HG03175 (cell line): ENCODE data around the gene CD300A.

Experiments used
- ATAC-seq: cut with Tn5 transposase; IDR thresholded peaks from one replicate; pipeline ENCODE4 v1.9.1; 2021; ENCODE audit warnings: mild to moderate bottlenecking, moderate library complexity; ENCODE audit not compliant: unreplicated experiment

The CD300A gene

GRCh38 chr17:74439691-74440567, 26.5 kb upstream of the CD300A start:
- no peak for ATAC-seq

- ATAC-seq = no peak
These were observed 24.9 kb upstream of the CD300A start for GRCh38 chr17:74441537-74441936.

- no peak for ATAC-seq
These were observed 24.2 kb upstream of the CD300A start for GRCh38 chr17:74442291-74442669.

GRCh38 chr17:74442670-74443515, 23.5 kb upstream of the CD300A start:
- peak; percentile 69 for ATAC-seq

GRCh38 chr17:74443516-74444296, 22.7 kb upstream of the CD300A start:
- no peak for ATAC-seq

GRCh38 chr17:74444406-74444805, 22.0 kb upstream of the CD300A start:
- ATAC-seq = no peak

- ATAC-seq = no peak
These were observed 21.3 kb upstream of the CD300A start for GRCh38 chr17:74445158-74445557.

GRCh38 chr17:74446551-74447500, 19.6 kb upstream of the CD300A start:
- no peak for ATAC-seq

- ATAC-seq = no peak
These were observed 18.7 kb upstream of the CD300A start for GRCh38 chr17:74447628-74448159.

GRCh38 chr17:74448756-74449155, 17.7 kb upstream of the CD300A start:
- ATAC-seq = no peak

- ATAC-seq = no peak
These were observed 17.1 kb upstream of the CD300A start for GRCh38 chr17:74449306-74449705.

GRCh38 chr17:74449773-74450172, 16.7 kb upstream of the CD300A start:
- no peak for ATAC-seq

- ATAC-seq = no peak
These were observed 16.2 kb upstream of the CD300A start for GRCh38 chr17:74450231-74450630.

GRCh38 chr17:74450925-74451403, 15.5 kb upstream of the CD300A start:
- ATAC-seq = no peak

- no peak for ATAC-seq
These were observed 14.9 kb upstream of the CD300A start for GRCh38 chr17:74451557-74451956.

GRCh38 chr17:74452033-74452840, 14.2 kb upstream of the CD300A start:
- ATAC-seq = no peak

GRCh38 chr17:74452841-74453661, 13.4 kb upstream of the CD300A start:
- ATAC-seq = no peak

- ATAC-seq = peak; percentile 18
These were observed 12.7 kb upstream of the CD300A start for GRCh38 chr17:74453665-74454196.
